GM21526 (cell line): Measurements from ENCODE around the gene MEF2C.
A peak's percentile ranks its signal among the peaks of the same experiment; 100 is the strongest.

ENCODE experiments used
- ATAC-seq: cut with Tn5 transposase; IDR thresholded peaks from one replicate; pipeline ENCODE4 v1.9.1; 2021; ENCODE audit warnings: moderate library complexity; ENCODE audit not compliant: unreplicated experiment, low FRiP score

Gene MEF2C

GRCh38 chr5:88732862-88733261 is 150.1 kb downstream of the MEF2C start:
- ATAC-seq: no peak

DNA sequence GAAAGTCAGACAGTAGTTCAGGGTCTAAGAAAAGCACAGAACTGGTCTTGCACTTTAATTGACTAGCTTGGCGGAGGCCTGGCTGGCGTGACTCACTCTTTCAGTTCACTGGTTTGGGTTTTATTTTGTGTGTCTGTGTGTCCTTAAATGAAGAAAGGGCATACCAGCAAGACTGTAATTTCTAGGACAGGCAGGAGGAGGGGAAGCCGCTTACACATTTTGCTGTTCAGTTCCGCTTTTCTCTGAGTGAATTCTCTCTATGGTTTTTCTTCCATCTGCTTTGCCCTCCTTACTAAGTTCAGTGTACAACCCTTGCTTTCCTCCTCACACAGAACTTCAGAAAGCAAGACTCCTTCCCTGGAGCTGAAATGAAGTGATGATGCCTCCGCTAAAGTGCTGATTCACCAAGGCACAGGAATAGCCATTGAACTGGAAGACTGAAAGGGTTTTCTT is 150.8 kb downstream of the MEF2C start:
- ATAC-seq: peak; percentile 43

GRCh38 chr5:88729829-88730182 is 153.2 kb downstream of the MEF2C start:
- no peak for ATAC-seq

GRCh38 chr5:88729084-88729828 is 153.7 kb downstream of the MEF2C start:
- ATAC-seq: peak; percentile 36

DNA sequence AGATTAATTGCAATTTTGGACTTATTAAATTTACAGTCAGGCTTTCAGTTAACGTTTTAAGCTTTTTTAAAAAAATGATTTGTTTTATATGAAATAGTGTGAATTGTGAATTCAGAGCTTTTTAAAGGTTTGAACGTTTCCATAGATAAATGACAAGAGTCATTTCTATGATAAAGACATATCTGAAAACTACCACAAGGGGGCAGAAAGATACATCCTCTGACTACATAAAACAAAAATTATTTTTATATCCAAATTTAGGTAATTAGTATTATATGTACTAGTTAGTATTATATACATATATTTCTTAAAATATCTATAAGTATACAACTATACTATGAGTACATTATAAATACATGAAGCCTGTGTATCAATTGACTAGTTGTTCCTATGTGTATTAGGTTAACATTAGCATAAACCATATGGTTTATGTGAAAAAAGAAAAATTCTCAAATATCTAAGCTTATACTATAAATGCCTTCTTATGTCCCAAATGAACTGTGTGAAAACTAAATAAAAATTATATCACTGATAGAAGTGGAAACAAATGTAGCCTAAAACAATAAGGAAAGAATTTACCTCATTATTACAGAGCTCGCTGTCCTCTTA is 155.2 kb downstream of the MEF2C start:
- ATAC-seq: no peak

DNA sequence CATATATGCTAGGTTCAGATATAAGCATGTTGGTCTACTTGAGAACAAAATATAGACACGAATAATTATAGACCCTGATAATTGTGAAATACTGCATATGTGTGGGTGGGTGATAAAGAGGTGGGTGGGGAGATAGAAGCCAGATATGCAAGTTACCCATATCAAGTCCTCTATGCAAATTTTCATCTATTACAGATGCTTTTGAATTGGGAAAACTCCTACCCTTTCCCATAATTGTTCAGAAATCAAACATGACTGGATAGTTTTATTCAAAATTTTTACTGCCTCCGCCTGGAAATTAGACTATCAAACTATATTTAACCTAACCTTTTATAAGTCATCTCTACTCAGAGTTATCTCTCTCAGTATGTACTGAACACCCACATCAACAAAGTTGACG is 157.5 kb downstream of the MEF2C start:
- no peak for ATAC-seq

DNA sequence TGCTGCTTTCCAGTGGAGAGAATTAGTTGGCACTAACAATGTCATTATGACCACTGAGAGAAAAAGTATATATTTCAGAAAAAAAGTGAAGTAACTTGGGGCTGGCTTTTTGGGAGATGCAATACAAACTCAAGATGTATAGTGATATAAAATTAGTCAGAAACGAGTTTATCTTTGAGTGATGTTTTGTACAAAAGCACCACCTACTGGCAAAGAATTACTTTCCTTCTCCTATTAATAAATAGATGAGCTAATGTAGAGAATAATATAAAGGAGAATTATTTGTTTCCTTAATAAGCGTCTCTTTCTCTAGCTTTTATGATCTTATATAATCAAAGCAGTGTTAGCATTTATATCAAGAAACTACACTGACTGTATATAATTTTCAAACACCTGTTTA is 158.8 kb downstream of the MEF2C start:
- no peak for ATAC-seq

DNA sequence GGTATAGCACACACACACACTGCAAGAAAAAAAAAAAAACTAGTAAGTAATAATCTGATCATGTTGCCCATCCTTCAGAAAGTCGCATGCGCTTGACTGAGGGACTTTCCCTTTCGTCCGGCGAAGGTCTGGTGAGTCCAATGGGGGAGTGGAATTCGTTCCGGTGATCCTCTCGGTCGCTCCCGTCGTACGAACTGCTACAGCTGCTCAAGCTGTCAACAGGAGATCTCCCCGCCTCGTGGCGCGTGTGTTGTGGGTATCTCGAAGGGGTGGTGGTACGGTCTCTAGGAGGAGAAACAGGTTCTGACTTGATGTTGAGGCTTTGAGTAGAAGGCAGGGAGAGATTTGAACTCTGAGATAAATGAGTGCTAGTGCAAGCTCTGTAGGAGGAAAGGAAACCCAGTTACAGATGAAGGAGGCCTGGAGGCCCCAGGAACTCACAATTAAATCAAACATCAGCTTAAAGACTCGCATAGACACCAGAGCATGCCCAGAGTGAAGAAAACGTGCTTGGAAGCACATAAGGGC is 160.4 kb downstream of the MEF2C start:
- no peak for ATAC-seq

GRCh38 chr5:88719434-88719833 is 163.6 kb downstream of the MEF2C start:
- no peak for ATAC-seq

DNA sequence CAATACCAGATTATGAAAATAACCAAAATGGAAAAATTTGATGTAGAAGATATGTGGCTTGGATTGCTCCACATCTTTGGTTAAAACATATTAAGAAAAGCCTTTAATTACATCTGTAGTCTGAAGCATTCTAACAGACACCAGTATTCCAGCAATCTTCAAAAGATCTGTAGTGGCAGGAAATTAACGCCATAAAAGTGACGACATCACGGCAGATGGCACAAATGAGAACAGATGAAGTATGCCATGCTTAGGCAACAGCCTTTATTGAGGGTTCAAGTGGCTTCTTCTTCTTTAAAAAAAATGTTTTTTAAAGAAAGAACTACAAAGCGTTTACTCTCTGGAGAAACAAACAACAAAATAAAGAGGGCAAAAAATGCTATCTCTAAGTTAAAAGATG is 164.2 kb downstream of the MEF2C start:
- ATAC-seq: no peak

- ATAC-seq: no peak
Observed at GRCh38 chr5:88716101-88716500, 166.9 kb downstream of the MEF2C start.

- no peak for ATAC-seq
Observed at GRCh38 chr5:88715503-88715902, 167.5 kb downstream of the MEF2C start.

DNA sequence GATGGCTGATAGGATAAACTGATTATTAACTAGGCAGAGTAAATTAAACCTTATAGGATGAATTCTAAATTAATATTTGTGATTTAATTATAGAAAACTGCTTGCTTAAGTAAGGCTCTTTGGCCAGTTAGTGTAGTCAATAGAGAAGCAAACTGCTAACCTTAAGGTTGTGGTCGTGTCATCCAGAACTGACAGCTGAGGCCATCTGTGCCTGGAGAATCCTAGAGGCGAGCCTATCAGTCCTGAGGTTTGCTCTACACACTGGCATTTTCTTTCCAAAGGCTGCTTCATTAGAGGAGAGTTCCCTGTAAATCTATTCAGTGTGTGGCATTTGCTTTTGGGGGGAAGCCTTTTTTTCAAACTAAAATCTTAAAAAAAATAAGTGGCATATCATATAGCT is 169.2 kb downstream of the MEF2C start:
- ATAC-seq: no peak

DNA sequence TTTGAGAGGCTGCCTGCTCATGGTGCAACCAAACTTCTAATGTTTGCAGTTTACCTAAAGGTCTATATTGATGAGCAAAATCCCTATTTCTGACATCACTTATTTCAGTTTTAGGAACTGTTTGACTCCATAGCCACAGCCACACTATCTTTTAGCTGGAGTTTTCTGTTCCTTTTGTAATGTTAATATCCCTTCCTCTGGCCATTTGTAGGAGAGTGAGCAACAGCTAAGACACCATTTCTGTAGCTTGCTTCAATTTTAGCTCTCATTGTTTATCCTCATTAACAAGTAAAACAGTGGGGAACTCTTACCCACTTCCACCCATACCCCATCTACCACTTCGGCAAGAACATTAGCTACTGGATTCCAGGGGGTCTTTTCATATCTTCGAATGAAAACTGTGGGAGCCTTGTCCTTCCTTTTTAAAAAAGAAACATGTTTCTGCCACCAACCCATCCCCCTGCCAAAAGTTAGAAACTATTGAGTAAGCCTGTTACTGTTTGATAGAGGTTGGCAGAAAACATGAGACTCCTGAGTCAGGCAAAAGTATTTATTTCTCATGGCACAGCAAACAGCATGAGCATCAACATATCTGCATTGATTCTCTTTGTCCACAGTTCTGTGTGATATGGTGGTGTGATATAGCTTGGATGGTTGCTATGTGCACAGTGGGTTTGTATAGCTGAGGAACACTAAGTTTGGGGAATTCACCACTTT is 174.1 kb downstream of the MEF2C start:
- ATAC-seq: no peak

DNA sequence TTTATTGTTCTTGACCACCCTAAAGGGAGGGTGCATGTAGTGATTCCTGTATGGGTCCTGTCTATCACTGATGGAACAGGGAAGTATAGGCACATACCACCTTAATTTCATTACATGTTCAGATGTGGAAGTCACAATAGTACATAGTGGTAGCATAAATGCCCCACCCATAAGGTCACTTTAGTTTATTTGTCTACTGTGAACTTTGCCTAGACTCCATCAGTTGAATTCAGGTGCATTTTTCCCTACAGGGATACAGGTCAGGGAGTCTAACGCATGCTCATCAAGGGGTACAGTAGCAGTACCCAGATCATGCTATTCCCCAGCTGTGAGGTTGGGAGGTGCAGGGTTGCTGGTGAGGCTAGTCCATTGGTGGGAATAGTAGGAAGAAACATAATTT is 175.0 kb downstream of the MEF2C start:
- no peak for ATAC-seq

- no peak for ATAC-seq
Observed at GRCh38 chr5:88707216-88707965, 175.6 kb downstream of the MEF2C start.

- ATAC-seq: no peak
Observed at GRCh38 chr5:88702332-88702731, 180.7 kb downstream of the MEF2C start.

- no peak for ATAC-seq
Observed at GRCh38 chr5:88700121-88700520, 182.9 kb downstream of the MEF2C start.

- no peak for ATAC-seq
Observed at GRCh38 chr5:88698290-88698689, 184.7 kb downstream of the MEF2C start.

DNA sequence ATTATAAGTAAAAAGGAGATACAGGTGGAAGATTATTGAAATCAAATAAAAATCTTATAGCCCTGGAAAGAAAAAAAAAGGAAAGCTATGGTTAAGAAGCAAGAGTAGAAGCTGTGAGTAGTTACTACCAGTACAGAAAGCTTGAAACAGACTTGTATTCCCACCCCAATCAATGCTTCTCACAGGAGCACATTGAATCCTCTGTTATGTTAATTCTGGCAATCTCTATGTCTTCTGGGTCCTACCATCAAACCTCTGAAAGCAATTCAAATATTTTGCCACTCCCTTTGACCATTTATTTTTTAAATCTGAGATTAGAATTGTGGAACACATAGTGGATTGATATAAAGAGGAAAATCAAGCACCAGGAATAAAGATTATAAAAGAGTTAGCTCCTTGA is 186.5 kb downstream of the MEF2C start:
- ATAC-seq: no peak

DNA sequence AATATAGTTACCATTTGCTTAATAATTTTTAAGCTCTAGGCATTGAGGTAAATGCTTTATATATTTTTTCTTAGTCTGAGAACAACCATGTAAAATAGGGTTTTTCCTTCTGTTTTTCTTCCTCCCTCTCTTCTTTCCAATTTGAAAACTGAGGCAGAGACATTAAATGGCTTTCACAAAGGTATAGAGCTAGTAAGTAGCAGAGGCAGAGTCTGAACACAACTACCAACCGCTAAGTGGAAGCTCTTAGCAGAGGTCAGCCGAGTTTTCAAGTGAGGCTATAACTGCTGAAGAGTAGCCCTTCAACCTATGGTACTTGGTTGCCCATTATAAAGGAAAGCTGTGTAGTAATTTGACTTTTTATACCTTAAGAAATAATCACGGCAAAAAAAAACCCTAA is 187.1 kb downstream of the MEF2C start:
- ATAC-seq: no peak
